K562 (cell line): Measurements from ENCODE around the gene AURKB. TPM values are rescaled to one million over a fixed set of nuclear protein-coding genes. Genes with fewer than 3 reads are reported as not detected.

Experiments used
- BHLHE40 ChIP-seq: IDR thresholded peaks from 2 replicates; pipeline ENCODE4 v1.6.1; 2011; ENCODE audit warnings: low read length, improper control_type of control experiment
- CHD2 ChIP-seq: IDR thresholded peaks from 2 replicates; pipeline ENCODE4 v1.6.1; 2011; ENCODE audit warnings: low read depth, low read length
- HDAC1 ChIP-seq, 2 experiments: fragments of 450-650 bp; IDR thresholded peaks; 2 replicates each; pipeline ENCODE4 v1.6.1; 2016 to 2017; ENCODE audit warnings: inconsistent platforms in 1 of 2, mild to moderate bottlenecking in 1 of 2, moderate library complexity in 1 of 2
- HMG20B ChIP-seq: fragments of 250-450 bp; sonication (Bioruptor Pico); IDR thresholded peaks from 2 replicates; pipeline ENCODE4 v1.5.0; 2021; ENCODE audit warnings: mild to moderate bottlenecking
- MBD2 ChIP-seq: sonication (generic); IDR thresholded peaks from 2 replicates; pipeline ENCODE4 v1.6.1; 2016; ENCODE audit warnings: low read depth, borderline replicate concordance
- NBN ChIP-seq: fragments of 450-650 bp; IDR thresholded peaks from 2 replicates; pipeline ENCODE4 v1.6.1; 2016; ENCODE audit warnings: low read depth, mild to moderate bottlenecking
- NFXL1 ChIP-seq: fragments of 450-650 bp; formaldehyde crosslinking; IDR thresholded peaks from 2 replicates; pipeline ENCODE4 v1.4.0; 2021; ENCODE audit warnings: mild to moderate bottlenecking
- RUNX1 ChIP-seq: sonication (generic); IDR thresholded peaks from 2 replicates; pipeline ENCODE4 v1.6.1; 2016; ENCODE audit warnings: antibody characterized with exemption, low read depth
- TEAD4 ChIP-seq, 2 experiments: sonication (generic) in 1 of 2; formaldehyde crosslinking in 1 of 2; IDR thresholded peaks; 2 replicates each; pipeline versions ENCODE4 v1.6.1 to v1.8.0; 2012 to 2022; ENCODE audit warnings: borderline replicate concordance in 1 of 2, inconsistent platforms in 1 of 2, low read length in 1 of 2, mild to moderate bottlenecking in 1 of 2, missing genetic modification reagents in 1 of 2
- TOE1 ChIP-seq, 2 experiments: fragments of 450-650 bp in 1 of 2; sonication (generic) in 1 of 2; formaldehyde crosslinking in 1 of 2; IDR thresholded peaks; 2 replicates each; pipeline versions ENCODE4 v1.7.1 to v1.8.0; 2016 to 2022; ENCODE audit warnings: borderline replicate concordance in 2 of 2, mild to moderate bottlenecking in 2 of 2, antibody characterized with exemption in 1 of 2, inconsistent platforms in 1 of 2, low read depth in 1 of 2, missing genetic modification reagents in 1 of 2, moderate library complexity in 1 of 2
- ZNF282 ChIP-seq: sonication (generic); formaldehyde crosslinking; IDR thresholded peaks from 2 replicates; pipeline ENCODE4 v1.8.1; 2023; ENCODE audit warnings: missing genetic modification reagents
- ZNF318 ChIP-seq, 2 experiments: fragments of 450-650 bp; IDR thresholded peaks; 2 replicates each; pipeline ENCODE4 v1.6.1; 2016; ENCODE audit warnings: mild to moderate bottlenecking in 2 of 2, borderline replicate concordance in 1 of 2, low read depth in 1 of 2, moderate library complexity in 1 of 2
- ZNF639 ChIP-seq, 2 experiments: fragments of 200-800 bp in 1 of 2; sonication (Bioruptor generic) in 1 of 2; sonication (generic) in 1 of 2; formaldehyde crosslinking in 1 of 2; IDR thresholded peaks in 1 of 2; conservative IDR thresholded peaks in 1 of 2; 2 replicates each; pipeline versions ENCODE4 v1.5.0 to v1.6.1; 2016 to 2020; ENCODE audit warnings: missing compliant biosample characterization in 1 of 2, missing genetic modification characterization in 1 of 2, missing genetic modification reagents in 1 of 2
- ZNF766 ChIP-seq: fragments of 200-800 bp; sonication (Bioruptor generic); conservative IDR thresholded peaks from 2 replicates; pipeline ENCODE4 v1.6.1; 2016; ENCODE audit warnings: missing genetic modification characterization, missing compliant biosample characterization
- polyA plus RNA-seq, 8 experiments: library from polyadenylated mRNA; depleted of rRNA in 4 of 8; stranded (reverse) in 5 of 8; unstranded in 3 of 8; fragments of >200 nt; fragmentation: Nextera tagmentation in 2 of 8; fragmentation: Illumina TruSeq in 1 of 8; extraction: Ambion mirVana in 2 of 8; extraction: Trizol in 1 of 8; gene quantifications; 2 replicates each; pipeline versions ENCODE4 v1.2.1 to v1.2.3, GENCODE V29; 2011 to 2014; ENCODE audit warnings: inconsistent platforms in 1 of 8, missing spikeins in 1 of 8
- total RNA-seq, 7 experiments: library from RNA; depleted of rRNA in 6 of 7; stranded (reverse); fragments of >200 nt in 6 of 7; fragmentation: Illumina TruSeq in 2 of 7; extraction: Trizol in 2 of 7; gene quantifications; 2 replicates each; pipeline versions ENCODE4 v1.2.1 to v1.2.3, GENCODE V29; 2011 to 2021; ENCODE audit warnings: low replicate concordance in 1 of 7

Gene AURKB
- total and polyA plus RNA-seq, 9 of the 15 experiments (the other 6 are each of a cell fraction or from before 2014, with no cell fraction given): 27.2 to 114 (median 74.8) TPM

- TF ChIP-seq ZNF318 (IDR thresholded peaks at IDR 0.05; ENCODE audit: borderline replicate concordance in 1 of 2, low read depth in 1 of 2): no peak
- TF ChIP-seq TOE1 (IDR thresholded peaks at IDR 0.05; ENCODE audit: borderline replicate concordance): peak; percentile 57; the same call in 1 of the 2 replicates
- TF ChIP-seq TOE1 (CRISPR knock-in tag; IDR thresholded peaks at IDR 0.05; ENCODE audit: borderline replicate concordance, low read depth): no peak
- no peak for TF ChIP-seq BHLHE40
- no peak for TF ChIP-seq NBN
- no peak; the same call in none of the 2 replicates for TF ChIP-seq ZNF766 (CRISPR knock-in tag)
- TF ChIP-seq NFXL1 (CRISPR knock-in tag): no peak
- TF ChIP-seq RUNX1: no peak
- no peak for TF ChIP-seq CHD2
- TF ChIP-seq ZNF282 (CRISPR knock-in tag): no peak
- no peak for TF ChIP-seq HMG20B (CRISPR knock-in tag)
- TF ChIP-seq ZNF639 (CRISPR knock-in tag; conservative IDR thresholded peaks at IDR 0.05 in 1 of 2, IDR thresholded peaks at IDR 0.05 in 1 of 2): peak in 1 of 2 experiments; percentile 62; a peak in 1 of 4 replicates
- TF ChIP-seq HDAC1 (IDR thresholded peaks at IDR 0.05): peak in 1 of 2 experiments; percentile 49; a peak in 2 of 4 replicates
- TF ChIP-seq TEAD4 (IDR thresholded peaks at IDR 0.05; ENCODE audit: low read length): no peak; the same call in 1 of the 2 replicates
- TF ChIP-seq TEAD4 (CRISPR knock-in tag; IDR thresholded peaks at IDR 0.05; ENCODE audit: borderline replicate concordance): no peak
- no peak for TF ChIP-seq MBD2
Observed at GRCh38 chr17:8223356-8224126, 13.2 kb upstream of the AURKB start (continued).
